ENCODE data around the gene PCDHA9. TPM values are rescaled to one million over a fixed set of nuclear protein-coding genes. Genes with fewer than 3 reads are reported as not detected.

Gene PCDHA9
- total RNA-seq, 2 donors from 2014 or later, result 0.19 TPM; not detected in 1

- Histone ChIP-seq H3K4me1 (no peaks in the 10 kb centered on the region), H3K27me3 (no peaks in the 10 kb centered on the region), H3K9ac (ENCODE audit: low read depth in 2 of 2, low read length in 2 of 2) (no peak within 1 kb of the TSS), H3K36me3 (no peaks in the 10 kb centered on the region), H3K9me3 (peaks cover 3% of the 10 kb centered on the region), H3K27ac (no peak within 1 kb of the TSS), H3K4me3 (no peak within 1 kb of the TSS)
- TF ChIP-seq CTCF (IDR thresholded peaks at IDR 0.05), result no peak
- DNase-seq, result no peak
- intact Hi-C loops (cut with DNase I), result no loop called here
Measured at GRCh38 chr5:140855772-140856674, 7.8 kb downstream of the PCDHA9 start, which contains the start of gene PCDHA10. TSS of gene PCDHA10 (plus strand) at chr5:140855897. CDS start at chr5:140856049, 152 bp downstream.

- Histone ChIP-seq H3K27ac (no peak overlapping the region), H3K27me3 (no peaks in the 10 kb centered on the region), H3K36me3 (no peaks in the 10 kb centered on the region), H3K4me3 (no peak overlapping the region), H3K9me3 (peaks cover 3% of the 10 kb centered on the region), H3K9ac (ENCODE audit: low read depth in 2 of 2, low read length in 2 of 2) (no peak overlapping the region), H3K4me1 (no peaks in the 10 kb centered on the region)
- no peak for TF ChIP-seq CTCF (IDR thresholded peaks at IDR 0.05)
- intact Hi-C loops (cut with DNase I), result no loop called here
- no peak for DNase-seq
Measured at GRCh38 chr5:140857177-140857986, 9.2 kb downstream of the PCDHA9 start.

- intact Hi-C loops (cut with DNase I), result no loop called here
- Histone ChIP-seq H3K4me3 (no peak overlapping the region), H3K27me3 (no peaks in the 10 kb centered on the region), H3K36me3 (no peaks in the 10 kb centered on the region), H3K9ac (ENCODE audit: low read depth in 2 of 2, low read length in 2 of 2) (no peak overlapping the region), H3K9me3 (peaks cover 3% of the 10 kb centered on the region), H3K27ac (no peak overlapping the region), H3K4me1 (no peaks in the 10 kb centered on the region)
- no peak for DNase-seq
- TF ChIP-seq CTCF (IDR thresholded peaks at IDR 0.05), result no peak
Measured at GRCh38 chr5:140857987-140858240, 9.7 kb downstream of the PCDHA9 start.

- H3K27me3 ChIP-seq, result no peaks in the 10 kb centered on the region
- DNase-seq, result no peak
- H3K4me3 ChIP-seq, result no peak overlapping the region
- no peak for TF ChIP-seq CTCF (IDR thresholded peaks at IDR 0.05)
- intact Hi-C loops (cut with DNase I), result no loop called here
- no peaks in the 10 kb centered on the region for H3K36me3 ChIP-seq
- no peaks in the 10 kb centered on the region for H3K4me1 ChIP-seq
- no peak overlapping the region for H3K9ac ChIP-seq (ENCODE audit: low read depth in 2 of 2, low read length in 2 of 2)
- H3K27ac ChIP-seq, result no peak overlapping the region
- H3K9me3 ChIP-seq, result no peaks in the 10 kb centered on the region
Measured at GRCh38 chr5:140862441-140863295, 14.5 kb downstream of the PCDHA9 start.

Measured in colonic mucosa (tissue), 4 donors.